Fibroblast of lung (primary cell): ENCODE results near the gene CHRD. TPM values are rescaled to one million over a fixed set of nuclear protein-coding genes. Genes with fewer than 3 reads are reported as not detected.

ENCODE experiments used
- DNase-seq, 2 donors: peaks; one replicate each; pipeline versions ENCODE4 v3.0.0 to v3.0.0-alpha.2; 2010; ENCODE audit warnings: low read depth in 2 of 2
- H2AFZ ChIP-seq: 2 replicates; pipeline ENCODE4 v1.5.1; 2012; ENCODE audit warnings: low read length, control low read depth, inconsistent platforms
- H3K27ac ChIP-seq: 2 replicates; pipeline ENCODE4 v1.5.1; 2011; ENCODE audit warnings: low read length, control low read depth; ENCODE audit not compliant: insufficient read depth
- H3K27me3 ChIP-seq: 2 replicates; pipeline ENCODE4 v1.5.1; 2011; ENCODE audit warnings: mild to moderate bottlenecking, low read length; ENCODE audit not compliant: control insufficient read depth, insufficient read depth
- H3K36me3 ChIP-seq: 2 replicates; pipeline ENCODE4 v1.5.1; 2011; ENCODE audit warnings: low read length; ENCODE audit not compliant: control insufficient read depth, insufficient read depth
- H3K4me1 ChIP-seq: 2 replicates; pipeline ENCODE4 v1.5.1; 2011; ENCODE audit warnings: low read length; ENCODE audit not compliant: control insufficient read depth, insufficient read depth; ENCODE audit errors: extremely low read depth
- H3K4me2 ChIP-seq: 2 replicates; pipeline ENCODE4 v1.5.1; 2011; ENCODE audit warnings: low read length, control low read depth; ENCODE audit not compliant: insufficient read depth; ENCODE audit errors: extremely low read depth
- H3K4me3 ChIP-seq, 4 experiments: fragments of 200-600 bp in 1 of 4; sonication (generic) in 1 of 4; replicated peaks in 1 of 4; 2 replicates each; pipeline ENCODE4 v1.5.1; 2011 to 2016; ENCODE audit warnings: low read length in 4 of 4, low read depth in 3 of 4, mild to moderate bottlenecking in 3 of 4, control low read depth in 2 of 4, inconsistent platforms in 1 of 4, mixed read lengths in 1 of 4; ENCODE audit not compliant: insufficient read depth in 1 of 4; ENCODE audit errors: control extremely low read depth in 1 of 4
- H3K79me2 ChIP-seq: 2 replicates; pipeline ENCODE4 v1.5.1; 2012; ENCODE audit warnings: mild to moderate bottlenecking, low read length, inconsistent platforms; ENCODE audit not compliant: control insufficient read depth, insufficient read depth
- H3K9ac ChIP-seq: 2 replicates; pipeline ENCODE4 v1.5.1; 2011; ENCODE audit warnings: mild to moderate bottlenecking, low read length, control low read depth; ENCODE audit not compliant: insufficient read depth
- H3K9me3 ChIP-seq: 2 replicates; pipeline ENCODE4 v1.5.1; 2012; ENCODE audit warnings: low read depth, low read length; ENCODE audit not compliant: control insufficient read depth, insufficient read depth
- H4K20me1 ChIP-seq: 2 replicates; pipeline ENCODE4 v1.5.1; 2011; ENCODE audit warnings: low read length; ENCODE audit not compliant: control insufficient read depth, insufficient read depth; ENCODE audit errors: extremely low read depth
- CTCF ChIP-seq, 2 donors: IDR thresholded peaks in 1 of 2; conservative IDR thresholded peaks in 1 of 2; 1 replicate in 1 of 2; 2 replicates in 1 of 2; pipeline ENCODE4 v1.5.1; 2011 to 2012; ENCODE audit warnings: low read length in 2 of 2, control low read depth in 1 of 2, inconsistent platforms in 1 of 2, low read depth in 1 of 2, mild to moderate bottlenecking in 1 of 2
- EZH2 ChIP-seq: IDR thresholded peaks from 2 replicates; pipeline ENCODE4 v1.5.1; 2012; ENCODE audit warnings: low read length, control low read depth, mild to moderate bottlenecking; ENCODE audit errors: missing control alignments
- polyA plus RNA-seq, 2 donors: library from polyadenylated mRNA; depleted of rRNA in 1 of 2; stranded (reverse) in 1 of 2; unstranded in 1 of 2; fragments of >200 nt; gene quantifications; 2 replicates each; pipeline ENCODE4 v1.2.1, GENCODE V29; 2011 to 2012; ENCODE audit warnings: missing spikeins in 1 of 2
- total RNA-seq: library from RNA; depleted of rRNA; stranded (reverse); fragments of >200 nt; gene quantifications from 2 replicates; pipeline ENCODE4 v1.2.1, GENCODE V29; 2014

CHRD gene
- total and polyA plus RNA-seq, 2 donors (not counting 1 experiment from before 2014, with no cell fraction given) = 1.3 to 4.8 TPM

DNA sequence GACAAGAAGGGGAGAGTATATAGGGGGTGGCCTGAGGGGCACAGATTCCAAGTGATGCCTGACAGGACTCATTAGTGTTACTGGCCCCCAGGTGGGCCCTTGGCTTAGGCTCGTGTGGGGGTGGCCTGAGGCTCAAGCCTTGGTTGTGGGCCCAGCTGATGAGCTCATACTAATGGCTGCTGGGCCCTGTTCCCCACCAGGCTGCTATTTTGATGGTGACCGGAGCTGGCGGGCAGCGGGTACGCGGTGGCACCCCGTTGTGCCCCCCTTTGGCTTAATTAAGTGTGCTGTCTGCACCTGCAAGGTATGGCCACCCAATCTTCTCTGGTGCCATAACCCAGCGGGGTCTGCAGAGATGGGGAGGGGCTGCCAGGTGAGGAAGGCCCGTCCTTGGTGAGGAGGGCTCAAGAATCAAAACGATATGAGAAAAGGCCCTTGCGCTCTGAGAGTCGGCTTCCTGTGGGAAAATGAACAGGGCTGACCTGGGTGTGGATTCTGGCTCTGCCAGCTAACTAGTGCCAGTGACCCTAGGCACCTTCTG, 7.4 kb downstream of the CHRD start:
- Histone ChIP-seq H3K9ac (no peak overlapping the region), H3K79me2 (no peaks in the 10 kb centered on the region), H3K9me3 (no peaks in the 10 kb centered on the region), H4K20me1 (no peaks in the 10 kb centered on the region), H3K27ac (no peak overlapping the region), H3K27me3 (peaks cover 2% of the 10 kb centered on the region), H3K4me2 (no peak overlapping the region), H3K4me1 (no peaks in the 10 kb centered on the region), H3K36me3 (no peaks in the 10 kb centered on the region), H3K4me3 (no peak overlapping the region), H2AFZ (no peak overlapping the region)
- TF ChIP-seq CTCF (conservative IDR thresholded peaks at IDR 0.05 in 1 of 2, IDR thresholded peaks at IDR 0.05 in 1 of 2; ENCODE audit: low read depth in 1 of 2, low read length in 2 of 2) (no peak), EZH2 (no peak)
- no peak for DNase-seq

DNA sequence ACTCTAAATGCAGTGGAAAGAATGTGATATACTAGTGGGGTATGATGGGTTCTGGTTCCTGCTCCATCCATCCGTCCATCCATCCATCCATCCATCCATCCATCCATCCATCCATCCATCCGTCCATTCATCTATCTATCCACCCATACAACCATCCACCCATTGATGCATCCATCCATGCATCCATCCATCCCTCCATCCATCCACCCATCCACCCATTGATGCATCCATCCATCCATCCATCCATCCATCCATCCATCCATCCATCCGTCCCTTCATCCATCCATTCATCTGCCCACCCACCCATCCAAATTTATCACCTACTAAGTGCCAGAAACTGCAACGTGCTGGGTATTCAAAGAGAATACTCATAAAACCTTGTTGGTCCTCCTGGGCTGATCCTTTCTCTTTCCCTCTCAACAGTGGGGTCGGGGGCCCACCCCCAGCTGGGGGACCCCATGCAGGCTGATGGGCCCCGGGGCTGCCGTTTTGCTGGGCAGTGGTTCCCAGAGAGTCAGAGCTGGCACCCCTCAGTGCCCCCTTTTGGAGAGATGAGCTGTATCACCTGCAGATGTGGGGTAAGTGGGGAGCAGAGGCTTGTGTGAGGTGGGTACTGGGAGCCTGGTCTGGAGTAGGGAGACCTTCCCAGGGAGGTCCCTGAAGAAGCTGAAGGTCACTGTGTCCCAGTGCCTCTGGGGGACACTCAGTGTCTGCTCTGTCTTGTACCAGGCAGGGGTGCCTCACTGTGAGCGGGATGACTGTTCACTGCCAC, 8.5 kb downstream of the CHRD start:
- no peaks in the 10 kb centered on the region for H3K36me3 ChIP-seq
- H3K4me3 ChIP-seq = no peak overlapping the region
- TF ChIP-seq EZH2 = no peak
- TF ChIP-seq CTCF (conservative IDR thresholded peaks at IDR 0.05 in 1 of 2, IDR thresholded peaks at IDR 0.05 in 1 of 2; ENCODE audit: low read depth in 1 of 2, low read length in 2 of 2) = no peak
- H3K27me3 ChIP-seq = no peaks in the 10 kb centered on the region
- no peak overlapping the region for H3K4me2 ChIP-seq
- no peak overlapping the region for H2AFZ ChIP-seq
- no peaks in the 10 kb centered on the region for H3K79me2 ChIP-seq
- no peak overlapping the region for H3K27ac ChIP-seq
- H3K4me1 ChIP-seq = no peaks in the 10 kb centered on the region
- H4K20me1 ChIP-seq = no peaks in the 10 kb centered on the region
- H3K9me3 ChIP-seq = no peaks in the 10 kb centered on the region
- DNase-seq = no peak
- H3K9ac ChIP-seq = no peak overlapping the region

GRCh38 chr3:184388936-184389230, 9.0 kb downstream of the CHRD start:
- DNase-seq = no peak
- no peaks in the 10 kb centered on the region for H4K20me1 ChIP-seq
- TF ChIP-seq CTCF (conservative IDR thresholded peaks at IDR 0.05 in 1 of 2, IDR thresholded peaks at IDR 0.05 in 1 of 2; ENCODE audit: low read depth in 1 of 2, low read length in 2 of 2) = no peak
- TF ChIP-seq EZH2 = no peak
- no peak overlapping the region for H3K27ac ChIP-seq
- no peak overlapping the region for H3K9ac ChIP-seq
- no peak overlapping the region for H3K4me3 ChIP-seq
- no peaks in the 10 kb centered on the region for H3K36me3 ChIP-seq
- no peaks in the 10 kb centered on the region for H3K9me3 ChIP-seq
- H3K4me2 ChIP-seq = no peak overlapping the region
- H3K4me1 ChIP-seq = no peaks in the 10 kb centered on the region
- no peak overlapping the region for H2AFZ ChIP-seq
- no peaks in the 10 kb centered on the region for H3K79me2 ChIP-seq
- H3K27me3 ChIP-seq = no peaks in the 10 kb centered on the region
